GM12878 (cell line): ENCODE results near the gene CD300E.

Experiments
- BCL3 ChIP-seq: IDR thresholded peaks from 2 replicates; pipeline ENCODE4 v1.6.1; 2011; ENCODE audit warnings: borderline replicate concordance, low read depth, mild to moderate bottlenecking, moderate library complexity, low read length; ENCODE audit not compliant: insufficient read depth, poor library complexity, severe bottlenecking
- BHLHE40 ChIP-seq, 2 experiments: fragments of 450-650 bp in 1 of 2; IDR thresholded peaks; 2 replicates each; pipeline ENCODE4 v1.6.1; 2011 to 2017; ENCODE audit warnings: low read depth in 2 of 2, borderline replicate concordance in 1 of 2, improper control_type of control experiment in 1 of 2, low read length in 1 of 2, mild to moderate bottlenecking in 1 of 2
- CREB1 ChIP-seq: IDR thresholded peaks from 2 replicates; pipeline ENCODE4 v1.6.1; 2012; ENCODE audit warnings: low read depth, mild to moderate bottlenecking, inconsistent platforms
- ESRRA ChIP-seq: IDR thresholded peaks from 2 replicates; pipeline ENCODE4 v1.6.1; 2012; ENCODE audit warnings: mild to moderate bottlenecking, low read length, improper control_type of control experiment
- GABPA ChIP-seq: IDR thresholded peaks from 2 replicates; pipeline ENCODE4 v1.6.1; 2014; ENCODE audit warnings: antibody characterized with exemption, low read depth, mild to moderate bottlenecking, inconsistent platforms
- HDAC2 ChIP-seq: fragments of 200-600 bp; sonication (generic); IDR thresholded peaks from 2 replicates; pipeline ENCODE4 v1.6.1; 2017
- MEF2A ChIP-seq: IDR thresholded peaks from 2 replicates; pipeline ENCODE4 v1.6.1; 2011; ENCODE audit warnings: low read depth, mild to moderate bottlenecking, low read length, moderate library complexity; ENCODE audit not compliant: insufficient read depth
- POLR2A ChIP-seq: IDR thresholded peaks from 2 replicates; pipeline ENCODE4 v1.6.1; 2011; ENCODE audit warnings: low read depth, mild to moderate bottlenecking, low read length
- SMC3 ChIP-seq: IDR thresholded peaks from 2 replicates; pipeline ENCODE4 v1.6.1; 2011; ENCODE audit warnings: low read length, improper control_type of control experiment, borderline replicate concordance
- SP1 ChIP-seq: IDR thresholded peaks from one replicate; pipeline ENCODE4 v1.6.1; 2011; ENCODE audit warnings: low read depth, low read length
- TCF7 ChIP-seq: IDR thresholded peaks from 2 replicates; pipeline ENCODE4 v1.6.1; 2014; ENCODE audit warnings: antibody characterized with exemption, borderline replicate concordance
- TF ChIP-seq, protein P1 (sequence below), 3 experiments: IDR thresholded peaks in 2 of 3; conservative IDR thresholded peaks in 1 of 3; 2 replicates each; pipeline ENCODE4 v1.5.1; 2011; ENCODE audit warnings: low read depth in 3 of 3, low read length in 3 of 3, mild to moderate bottlenecking in 3 of 3, control low read depth in 2 of 3, moderate library complexity in 2 of 3, inconsistent platforms in 1 of 3, mixed read lengths in 1 of 3; ENCODE audit not compliant: control insufficient read depth in 2 of 3, insufficient read depth in 1 of 3; ENCODE audit errors: extremely low read depth in 1 of 3
- TF ChIP-seq, protein P2 (sequence below): IDR thresholded peaks from 2 replicates; pipeline ENCODE4 v1.6.1; 2011; ENCODE audit warnings: low read depth, low read length, improper control_type of control experiment, borderline replicate concordance

DNA sequence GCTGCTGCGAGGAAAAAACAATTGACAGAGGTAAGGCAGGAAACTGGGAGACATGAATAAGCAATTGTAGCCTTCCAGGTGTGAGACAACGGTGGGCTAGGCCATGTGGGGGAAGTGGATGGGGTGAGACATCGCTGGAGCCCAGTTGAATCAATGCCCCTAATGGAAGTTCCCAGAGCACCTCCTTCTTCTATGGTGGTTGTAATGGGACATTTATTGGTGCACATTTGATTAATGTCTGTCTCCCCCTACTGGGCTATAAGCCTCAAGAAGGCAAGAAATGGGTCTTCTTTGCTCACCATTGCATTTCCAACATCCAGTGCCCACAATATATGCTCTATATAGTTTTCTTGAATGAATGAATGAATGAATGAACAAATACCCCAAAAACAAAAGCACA, 22.7 kb upstream of the CD300E start:
- TF ChIP-seq, protein P1, sequence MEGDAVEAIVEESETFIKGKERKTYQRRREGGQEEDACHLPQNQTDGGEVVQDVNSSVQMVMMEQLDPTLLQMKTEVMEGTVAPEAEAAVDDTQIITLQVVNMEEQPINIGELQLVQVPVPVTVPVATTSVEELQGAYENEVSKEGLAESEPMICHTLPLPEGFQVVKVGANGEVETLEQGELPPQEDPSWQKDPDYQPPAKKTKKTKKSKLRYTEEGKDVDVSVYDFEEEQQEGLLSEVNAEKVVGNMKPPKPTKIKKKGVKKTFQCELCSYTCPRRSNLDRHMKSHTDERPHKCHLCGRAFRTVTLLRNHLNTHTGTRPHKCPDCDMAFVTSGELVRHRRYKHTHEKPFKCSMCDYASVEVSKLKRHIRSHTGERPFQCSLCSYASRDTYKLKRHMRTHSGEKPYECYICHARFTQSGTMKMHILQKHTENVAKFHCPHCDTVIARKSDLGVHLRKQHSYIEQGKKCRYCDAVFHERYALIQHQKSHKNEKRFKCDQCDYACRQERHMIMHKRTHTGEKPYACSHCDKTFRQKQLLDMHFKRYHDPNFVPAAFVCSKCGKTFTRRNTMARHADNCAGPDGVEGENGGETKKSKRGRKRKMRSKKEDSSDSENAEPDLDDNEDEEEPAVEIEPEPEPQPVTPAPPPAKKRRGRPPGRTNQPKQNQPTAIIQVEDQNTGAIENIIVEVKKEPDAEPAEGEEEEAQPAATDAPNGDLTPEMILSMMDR (IDR thresholded peaks at IDR 0.05 in 2 of 3, conservative IDR thresholded peaks at IDR 0.05 in 1 of 3; ENCODE audit: control insufficient read depth in 2 of 3, extremely low read depth in 1 of 3, insufficient read depth in 1 of 3, low read depth in 3 of 3, low read length in 3 of 3) = peak; percentile 46 to 68 (median 50); a peak in 5 of 6 replicates
- TF ChIP-seq CREB1 (no peak), ESRRA (no peak), BCL3 (no peak), SMC3 (peak; percentile 60; the same call in 1 of the 2 replicates), TCF7 (no peak), POLR2A (no peak), GABPA (no peak), BHLHE40 (IDR thresholded peaks at IDR 0.05; ENCODE audit: borderline replicate concordance in 1 of 2, low read depth in 2 of 2, low read length in 1 of 2) (no peak), MEF2A (no peak), SP1 (no peak), HDAC2 (no peak)
- TF ChIP-seq, protein P2, sequence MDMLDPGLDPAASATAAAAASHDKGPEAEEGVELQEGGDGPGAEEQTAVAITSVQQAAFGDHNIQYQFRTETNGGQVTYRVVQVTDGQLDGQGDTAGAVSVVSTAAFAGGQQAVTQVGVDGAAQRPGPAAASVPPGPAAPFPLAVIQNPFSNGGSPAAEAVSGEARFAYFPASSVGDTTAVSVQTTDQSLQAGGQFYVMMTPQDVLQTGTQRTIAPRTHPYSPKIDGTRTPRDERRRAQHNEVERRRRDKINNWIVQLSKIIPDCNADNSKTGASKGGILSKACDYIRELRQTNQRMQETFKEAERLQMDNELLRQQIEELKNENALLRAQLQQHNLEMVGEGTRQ = no peak
